ENCODE data around the gene HTN3. TPM values are rescaled to one million over a fixed set of nuclear protein-coding genes. Genes with fewer than 3 reads are reported as not detected.
"Not testable (repeated sequence)": the region's sequence is repeated elsewhere in the genome, so short reads cannot be mapped to it uniquely, and the experiment has no call there.

HTN3 gene
- total RNA-seq, 1 donor from 2014 or later = not detected

- H3K4me3 ChIP-seq (ENCODE audit: low read depth, low read length) = no peak overlapping the region
- no peak for DNase-seq (ENCODE audit: low read depth)
- TF ChIP-seq, protein P1, sequence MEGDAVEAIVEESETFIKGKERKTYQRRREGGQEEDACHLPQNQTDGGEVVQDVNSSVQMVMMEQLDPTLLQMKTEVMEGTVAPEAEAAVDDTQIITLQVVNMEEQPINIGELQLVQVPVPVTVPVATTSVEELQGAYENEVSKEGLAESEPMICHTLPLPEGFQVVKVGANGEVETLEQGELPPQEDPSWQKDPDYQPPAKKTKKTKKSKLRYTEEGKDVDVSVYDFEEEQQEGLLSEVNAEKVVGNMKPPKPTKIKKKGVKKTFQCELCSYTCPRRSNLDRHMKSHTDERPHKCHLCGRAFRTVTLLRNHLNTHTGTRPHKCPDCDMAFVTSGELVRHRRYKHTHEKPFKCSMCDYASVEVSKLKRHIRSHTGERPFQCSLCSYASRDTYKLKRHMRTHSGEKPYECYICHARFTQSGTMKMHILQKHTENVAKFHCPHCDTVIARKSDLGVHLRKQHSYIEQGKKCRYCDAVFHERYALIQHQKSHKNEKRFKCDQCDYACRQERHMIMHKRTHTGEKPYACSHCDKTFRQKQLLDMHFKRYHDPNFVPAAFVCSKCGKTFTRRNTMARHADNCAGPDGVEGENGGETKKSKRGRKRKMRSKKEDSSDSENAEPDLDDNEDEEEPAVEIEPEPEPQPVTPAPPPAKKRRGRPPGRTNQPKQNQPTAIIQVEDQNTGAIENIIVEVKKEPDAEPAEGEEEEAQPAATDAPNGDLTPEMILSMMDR (conservative IDR thresholded peaks at IDR 0.05; ENCODE audit: low read depth, low read length) = no peak
Observed at GRCh38 chr4:70000711-70001110, 27.5 kb upstream of the HTN3 start.

GRCh38 chr4:70002507-70002906 is 25.8 kb upstream of the HTN3 start:
- TF ChIP-seq, protein P1 (conservative IDR thresholded peaks at IDR 0.05; ENCODE audit: low read depth, low read length) = no peak
- no peak for DNase-seq (ENCODE audit: low read depth)
- no peak overlapping the region for H3K4me3 ChIP-seq (ENCODE audit: low read depth, low read length)

DNA sequence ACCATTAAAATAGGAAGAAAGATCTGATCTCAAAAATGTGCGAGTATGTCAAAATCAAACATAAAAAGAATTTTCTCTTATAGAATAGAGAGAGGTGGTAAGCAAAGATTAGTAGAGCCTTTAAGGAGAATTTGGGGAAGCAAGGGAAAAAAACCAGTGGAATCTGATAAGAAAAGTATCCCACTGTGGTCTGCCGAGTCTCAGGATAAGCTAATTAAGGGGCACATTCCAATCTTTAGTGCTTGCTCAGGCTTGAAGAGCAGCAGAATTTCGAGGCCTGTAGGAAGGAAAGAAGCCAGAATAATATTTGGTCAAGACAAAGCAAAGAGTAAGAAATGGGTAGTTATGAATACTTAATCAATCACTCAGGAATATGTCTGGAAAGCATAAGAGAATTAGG is 19.5 kb upstream of the HTN3 start:
- no peak overlapping the region for H3K4me3 ChIP-seq (ENCODE audit: low read depth, low read length)
- TF ChIP-seq, protein P1 (conservative IDR thresholded peaks at IDR 0.05; ENCODE audit: low read depth, low read length) = no peak
- no peak for DNase-seq (ENCODE audit: low read depth)

- not testable (repeated sequence) for DNase-seq (ENCODE audit: low read depth); H3K4me3 ChIP-seq (ENCODE audit: low read depth, low read length)
Observed at GRCh38 chr4:70019006-70019405, 9.3 kb upstream of the HTN3 start.

GRCh38 chr4:70023218-70023617 is 5.0 kb upstream of the HTN3 start:
- no peak overlapping the region for H3K4me3 ChIP-seq (ENCODE audit: low read depth, low read length)
- TF ChIP-seq, protein P1 (conservative IDR thresholded peaks at IDR 0.05; ENCODE audit: low read depth, low read length) = no peak
- no peak for DNase-seq (ENCODE audit: low read depth)

- H3K4me3 ChIP-seq (ENCODE audit: low read depth, low read length) = no peak overlapping the region
- TF ChIP-seq, protein P1 (conservative IDR thresholded peaks at IDR 0.05; ENCODE audit: low read depth, low read length) = no peak
- DNase-seq (ENCODE audit: low read depth) = no peak
Observed at GRCh38 chr4:70027011-70027410, 1.2 kb upstream of the HTN3 start.

DNA sequence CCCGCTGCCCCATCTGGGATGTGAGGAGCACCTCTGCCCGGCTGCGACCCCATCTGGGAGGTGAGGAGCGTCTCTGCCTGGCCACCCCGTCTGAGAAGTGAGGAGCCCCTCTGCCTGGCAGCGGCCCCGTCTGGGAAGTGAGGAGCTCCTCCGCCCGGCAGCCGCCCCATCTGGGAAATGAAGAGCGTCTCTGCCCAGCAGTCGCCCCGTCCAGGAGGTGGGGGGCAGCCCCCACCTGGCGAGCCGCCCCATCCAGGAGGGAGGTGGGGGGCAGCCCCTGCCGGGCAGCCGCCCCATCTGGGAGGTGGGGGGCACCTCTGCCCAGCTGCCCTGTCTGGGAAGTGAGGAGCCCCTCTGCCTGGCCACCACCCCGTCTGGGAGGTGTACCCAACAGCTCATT is 9.3 kb downstream of the HTN3 start:
- not testable (repeated sequence) for H3K4me3 ChIP-seq (ENCODE audit: low read depth, low read length); DNase-seq (ENCODE audit: low read depth)

- not testable (repeated sequence) for DNase-seq (ENCODE audit: low read depth); H3K4me3 ChIP-seq (ENCODE audit: low read depth, low read length)
Observed at GRCh38 chr4:70039928-70040327, 11.7 kb downstream of the HTN3 start.

- TF ChIP-seq, protein P1 (conservative IDR thresholded peaks at IDR 0.05; ENCODE audit: low read depth, low read length) = no peak
- no peak for DNase-seq (ENCODE audit: low read depth)
- no peak overlapping the region for H3K4me3 ChIP-seq (ENCODE audit: low read depth, low read length)
Observed at GRCh38 chr4:70041652-70042286, 13.5 kb downstream of the HTN3 start.

DNA sequence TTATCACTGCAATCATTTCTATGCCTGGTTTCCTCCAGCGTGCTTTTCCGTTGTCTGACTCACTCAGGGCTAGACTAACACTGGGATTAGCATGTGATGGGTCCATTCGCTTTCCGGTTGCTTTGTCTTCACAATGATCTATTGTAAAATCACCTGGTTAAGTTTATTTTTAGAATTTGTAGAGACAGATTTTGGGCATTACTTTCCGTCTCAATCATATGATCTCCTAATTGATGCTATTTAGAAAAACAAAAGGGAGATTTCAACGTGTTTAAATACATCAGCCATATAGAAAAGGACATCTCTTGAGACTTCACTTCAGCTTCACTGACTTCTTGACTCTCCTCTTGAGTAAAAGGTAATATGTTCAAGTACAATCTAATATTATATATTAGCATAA is 21.9 kb downstream of the HTN3 start, which contains the start of gene HTN1:
HTN1 (plus strand) TSS at position 301 of the 400 bp plus-strand sequence. CDS start 2,639 bp downstream, outside the sequence.
- not testable (repeated sequence) for H3K4me3 ChIP-seq (ENCODE audit: low read depth, low read length); DNase-seq (ENCODE audit: low read depth)

- H3K4me3 ChIP-seq (ENCODE audit: low read depth, low read length); DNase-seq (ENCODE audit: low read depth): not testable (repeated sequence)
Observed at GRCh38 chr4:70056534-70056933, 28.3 kb downstream of the HTN3 start.
